HepG2 (cell line): ENCODE results near the gene ST3GAL2. TPM values are rescaled to one million over a fixed set of nuclear protein-coding genes. Genes with fewer than 3 reads are reported as not detected.

Experiments used
- ATAC-seq: fragments of 200-7000 bp; cut with Tn5 transposase; 3 replicates; pipeline ENCODE4 v1.9.1; 2020; ENCODE audit warnings: mild to moderate bottlenecking, moderate library complexity
- BruUV-seq: library from RNA; stranded (reverse); fragments of 400-500 nt; replicated peaks from 2 replicates; lab custom pipeline; 2021; lab: Mats Ljungman, UMichigan
- CTCF ChIA-PET: fragments of 300-600 bp; formaldehyde crosslinking; extraction: SDS; loops from one replicate; lab custom pipeline; 2021; ENCODE audit warnings: low total read pairs, inconsistent platforms, low intra/inter-chr PET ratio; lab: Yijun Ruan, JAX
- POLR2A ChIA-PET: fragments of 350-600 bp; sonication (Branson Sonifier 250); formaldehyde crosslinking; loops from one replicate; lab custom pipeline; 2020; ENCODE audit warnings: antibody characterized with exemption, inconsistent platforms; lab: Yijun Ruan, JAX
- DNase-seq: peaks from one replicate; pipeline ENCODE4 v3.0.0-alpha.2; 2015; ENCODE audit warnings: low spot score
- FAIRE-seq: peaks from 3 replicates; lab custom pipeline; 2011; peaks lifted over from hg19 to GRCh38; lab: Jason Lieb, UNC
- H2AFZ ChIP-seq: one replicate; pipeline ENCODE4 v1.6.1; 2011; ENCODE audit warnings: low read length, inconsistent platforms
- H3K27ac ChIP-seq: fragments of 300-600 bp; 3 replicates; pipeline ENCODE4 v1.8.0; 2011; ENCODE audit warnings: mixed run types, mild to moderate bottlenecking, mixed read lengths, low read length, inconsistent platforms; ENCODE audit not compliant: insufficient read depth; ENCODE audit errors: extremely low read length
- H3K27me3 ChIP-seq, 2 experiments: fragments of 200-600 bp in 1 of 2; 2 replicates in 1 of 2; 3 replicates in 1 of 2; pipeline versions ENCODE4 v1.6.0 to v1.8.0; 2011; ENCODE audit warnings: low read length in 2 of 2, mild to moderate bottlenecking in 2 of 2, moderate library complexity in 2 of 2, inconsistent platforms in 1 of 2; ENCODE audit not compliant: insufficient read depth in 2 of 2, control insufficient read depth in 1 of 2
- H3K36me3 ChIP-seq, 2 experiments: fragments of 200-600 bp in 1 of 2; replicated peaks in 1 of 2; 2 replicates in 1 of 2; 3 replicates in 1 of 2; pipeline versions ENCODE4 v1.5.1 to v1.8.0; 2011; ENCODE audit warnings: low read length in 2 of 2, inconsistent platforms in 1 of 2; ENCODE audit not compliant: insufficient read depth in 2 of 2, control insufficient read depth in 1 of 2
- H3K4me1 ChIP-seq: 2 replicates; pipeline ENCODE4 v1.5.1; 2012; ENCODE audit warnings: low read length, inconsistent platforms; ENCODE audit not compliant: insufficient read depth
- H3K4me2 ChIP-seq: 2 replicates; pipeline ENCODE4 v1.6.0; 2011; ENCODE audit warnings: low read depth, low read length, inconsistent platforms
- H3K4me3 ChIP-seq, 3 experiments: fragments of 200-600 bp in 1 of 3; sonication (generic), shearing (Covaris generic) in 1 of 3; replicated peaks in 1 of 3; 2 replicates each; pipeline ENCODE4 v1.5.1; 2011 to 2016; ENCODE audit warnings: low read length in 3 of 3, inconsistent platforms in 2 of 3, low read depth in 2 of 3, mild to moderate bottlenecking in 2 of 3, control low read depth in 1 of 3, mixed read lengths in 1 of 3; ENCODE audit not compliant: insufficient read depth in 1 of 3
- H3K79me2 ChIP-seq: one replicate; pipeline ENCODE4 v1.6.1; 2011; ENCODE audit warnings: low read length, inconsistent platforms; ENCODE audit not compliant: insufficient read depth
- H3K9ac ChIP-seq: 2 replicates; pipeline ENCODE4 v1.6.0; 2011; ENCODE audit warnings: mild to moderate bottlenecking, low read depth, low read length, inconsistent platforms; ENCODE audit not compliant: insufficient read depth
- H3K9me3 ChIP-seq: 2 replicates; pipeline ENCODE4 v1.5.1; 2012; ENCODE audit warnings: mild to moderate bottlenecking, low read length
- H4K20me1 ChIP-seq: 2 replicates; pipeline ENCODE4 v1.6.0; 2011; ENCODE audit warnings: inconsistent platforms, mild to moderate bottlenecking, low read length, moderate library complexity; ENCODE audit not compliant: insufficient read depth
- CREB1 ChIP-seq, 2 experiments: fragments of 450-650 bp in 1 of 2; IDR thresholded peaks; 2 replicates each; pipeline ENCODE4 v1.6.1; 2016 to 2017; ENCODE audit warnings: control low read depth in 1 of 2, mild to moderate bottlenecking in 1 of 2, missing compliant biosample characterization in 1 of 2, missing genetic modification characterization in 1 of 2
- RAD21 ChIP-seq: fragments of 450-650 bp; formaldehyde crosslinking; IDR thresholded peaks from 2 replicates; pipeline ENCODE4 v1.5.0; 2020; ENCODE audit warnings: mild to moderate bottlenecking
- SP1 ChIP-seq, 2 experiments: fragments of 450-650 bp in 1 of 2; sonication (generic) in 1 of 2; formaldehyde crosslinking in 1 of 2; IDR thresholded peaks; 2 replicates each; pipeline versions ENCODE4 v1.4.0 to v1.6.1; 2016 to 2020; ENCODE audit warnings: missing genetic modification reagents in 1 of 2
- STAG1 ChIP-seq: sonication (generic); formaldehyde crosslinking; IDR thresholded peaks from 2 replicates; pipeline ENCODE4 v1.4.0; 2020; ENCODE audit warnings: missing genetic modification reagents
- ZNF629 ChIP-seq: sonication (generic); formaldehyde crosslinking; conservative IDR thresholded peaks from 2 replicates; pipeline ENCODE4 v1.5.0; 2020; ENCODE audit warnings: missing genetic modification reagents
- WGBS: methylation state at CpG from one replicate; pipeline ENCODE4 v1.1.6; 2017; ENCODE audit warnings: low lambda C conversion rate; 5-methylcytosine and 5-hydroxymethylcytosine counted together
- in situ Hi-C: cut with HindIII; loops from 2 replicates; pipeline ENCODE4 v1.10.0; 2017; ENCODE audit warnings: low pct_unique_long_range_greater_than_20kb; ENCODE audit not compliant: extremely low pct_ligation_motif_present
- intact Hi-C: fragments of 100-400 bp; cut with micrococcal nuclease; formaldehyde crosslinking; loops from one replicate; pipeline ENCODE4 v1.10.0; 2022; ENCODE audit not compliant: unreplicated experiment
- polyA plus RNA-seq, 8 experiments: library from polyadenylated mRNA; depleted of rRNA in 3 of 8; stranded (reverse) in 7 of 8; unstranded in 1 of 8; fragments of >200 nt; fragmentation: Illumina TruSeq in 4 of 8; extraction: Trizol in 4 of 8; gene quantifications; 2 replicates each; pipeline versions ENCODE4 v1.2.1 to v1.2.3, GENCODE V29; 2011 to 2016; ENCODE audit warnings: low read depth in 4 of 8, missing spikeins in 1 of 8, mixed read lengths in 1 of 8; ENCODE audit not compliant: insufficient read depth in 1 of 8
- total RNA-seq, 5 experiments: library from RNA; depleted of rRNA; stranded (reverse); fragments of >200 nt; fragmentation: Illumina TruSeq; extraction: Trizol; gene quantifications; 2 replicates each; pipeline ENCODE4 v1.2.3, GENCODE V29; 2016; ENCODE audit warnings: low read depth in 1 of 5
- TF ChIP-seq, protein P1 (sequence below): sonication (generic); formaldehyde crosslinking; IDR thresholded peaks from 2 replicates; pipeline ENCODE4 v1.5.0; 2020; ENCODE audit warnings: mild to moderate bottlenecking, missing genetic modification reagents, moderate library complexity

The ST3GAL2 gene
- total and polyA plus RNA-seq, 2 of the 13 experiments (the other 11 are each of a cell fraction or from before 2014, with no cell fraction given), result 16.3 to 24.9 TPM

DNA sequence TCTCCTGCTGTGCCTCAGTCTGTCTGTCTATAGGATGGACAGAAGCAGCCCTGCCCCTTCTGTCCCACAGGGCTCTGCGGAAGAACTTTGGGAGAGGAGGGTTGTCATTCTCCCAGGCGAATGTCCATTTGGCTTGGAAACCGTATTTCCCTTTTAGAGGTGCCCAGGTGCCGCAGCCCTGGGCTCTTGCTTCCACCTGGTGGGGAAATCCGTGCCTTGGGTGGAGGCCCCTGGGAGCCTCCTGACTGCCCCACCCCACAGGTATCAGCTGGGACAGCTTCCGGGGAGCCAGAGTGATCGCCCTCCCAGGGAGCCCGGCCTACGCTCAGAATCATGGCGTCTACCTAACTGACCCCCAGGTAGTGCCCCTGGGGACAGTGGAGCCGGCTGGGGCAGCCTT is 28.2 kb upstream of the ST3GAL2 start:
- ATAC-seq (no peak), DNase-seq (no peak), FAIRE-seq (no peak)
- Histone ChIP-seq H3K9ac (no peak overlapping the region; the same call in 1 of the 2 replicates), H3K9me3 (no peaks in the 10 kb centered on the region), H3K36me3 (peaks cover 3 to 5% of the 10 kb centered on the region in 2 experiments; a peak in 3 of 5 replicates), H3K79me2 (no peaks in the 10 kb centered on the region), H3K4me1 (peaks cover 5% of the 10 kb centered on the region; the same call in 1 of the 2 replicates), H3K27ac (no peak overlapping the region), H4K20me1 (no peaks in the 10 kb centered on the region), H3K4me3 (no peak overlapping the region), H3K27me3 (no peaks in the 10 kb centered on the region), H3K4me2 (no peak overlapping the region), H2AFZ (no peak overlapping the region)
- POLR2A ChIA-PET, result interaction anchor here (0.6 to 2.2 kb wide), 3 partner anchors 38 to 86 kb away, joined by 3 to 6 read pairs (median 4); no protein-coding TSS in a partner anchor
- 98% methylated on average over 11 of the region's 11 CpGs for WGBS
- in situ Hi-C loops (loop anchor here (5.0 kb wide), 1 partner anchor 70 kb away; no protein-coding TSS in a partner anchor), intact Hi-C loops (no loop called here)
- CTCF ChIA-PET, result interaction anchor here (2.6 kb wide), 1 partner anchor 71 kb away, joined by 11 read pairs; no protein-coding TSS in a partner anchor
- TF ChIP-seq ZNF629, result peak; percentile 65; the same call in 1 of the 2 replicates
- peak; percentile 66 for TF ChIP-seq STAG1
- TF ChIP-seq, protein P1, sequence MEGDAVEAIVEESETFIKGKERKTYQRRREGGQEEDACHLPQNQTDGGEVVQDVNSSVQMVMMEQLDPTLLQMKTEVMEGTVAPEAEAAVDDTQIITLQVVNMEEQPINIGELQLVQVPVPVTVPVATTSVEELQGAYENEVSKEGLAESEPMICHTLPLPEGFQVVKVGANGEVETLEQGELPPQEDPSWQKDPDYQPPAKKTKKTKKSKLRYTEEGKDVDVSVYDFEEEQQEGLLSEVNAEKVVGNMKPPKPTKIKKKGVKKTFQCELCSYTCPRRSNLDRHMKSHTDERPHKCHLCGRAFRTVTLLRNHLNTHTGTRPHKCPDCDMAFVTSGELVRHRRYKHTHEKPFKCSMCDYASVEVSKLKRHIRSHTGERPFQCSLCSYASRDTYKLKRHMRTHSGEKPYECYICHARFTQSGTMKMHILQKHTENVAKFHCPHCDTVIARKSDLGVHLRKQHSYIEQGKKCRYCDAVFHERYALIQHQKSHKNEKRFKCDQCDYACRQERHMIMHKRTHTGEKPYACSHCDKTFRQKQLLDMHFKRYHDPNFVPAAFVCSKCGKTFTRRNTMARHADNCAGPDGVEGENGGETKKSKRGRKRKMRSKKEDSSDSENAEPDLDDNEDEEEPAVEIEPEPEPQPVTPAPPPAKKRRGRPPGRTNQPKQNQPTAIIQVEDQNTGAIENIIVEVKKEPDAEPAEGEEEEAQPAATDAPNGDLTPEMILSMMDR (CRISPR knock-in tag), result peak; percentile 35; the same call in 1 of the 2 replicates
- no peak for TF ChIP-seq SP1 (IDR thresholded peaks at IDR 0.05)
- no peak for TF ChIP-seq SP1 (CRISPR knock-in tag; IDR thresholded peaks at IDR 0.05)
- TF ChIP-seq CREB1 (IDR thresholded peaks at IDR 0.05), result no peak
- no peak for TF ChIP-seq CREB1 (CRISPR knock-in tag; IDR thresholded peaks at IDR 0.05)
- peak; percentile 50 for TF ChIP-seq RAD21
- BruUV-seq, result no TSS peak
